T-helper 22 cell (primary cell): ENCODE measurements around the gene TARS1.

Experiments
- DNase-seq: peaks from one replicate; pipeline ENCODE4 v3.0.0-alpha.2; 2020; ENCODE audit warnings: low read depth

TARS1 gene

GRCh38 chr5:33439905-33440481, 772 bp upstream of the TARS1 start:
- DNase-seq, result no peak

GRCh38 chr5:33441241-33442177, 744 bp downstream of the TARS1 start:
- peak; percentile 3 for DNase-seq

GRCh38 chr5:33444542-33444941, 3.8 kb downstream of the TARS1 start:
- DNase-seq, result no peak

- DNase-seq, result no peak
Observed at GRCh38 chr5:33445798-33446197, 5.0 kb downstream of the TARS1 start.

GRCh38 chr5:33448118-33448517, 7.4 kb downstream of the TARS1 start:
- DNase-seq, result no peak

GRCh38 chr5:33457126-33457525, 16.4 kb downstream of the TARS1 start:
- DNase-seq, result no peak

GRCh38 chr5:33457817-33458216, 17.1 kb downstream of the TARS1 start:
- no peak for DNase-seq

- no peak for DNase-seq
Observed at GRCh38 chr5:33460210-33460609, 19.4 kb downstream of the TARS1 start.

GRCh38 chr5:33462456-33462855, 21.7 kb downstream of the TARS1 start:
- no peak for DNase-seq

GRCh38 chr5:33465120-33465519, 24.4 kb downstream of the TARS1 start:
- no peak for DNase-seq

- DNase-seq, result no peak
Observed at GRCh38 chr5:33468775-33469435, 28.1 kb downstream of the TARS1 start.

GRCh38 chr5:33470544-33470943, 29.8 kb downstream of the TARS1 start:
- no peak for DNase-seq

- DNase-seq, result no peak
Observed at GRCh38 chr5:33472805-33473409, 32.1 kb downstream of the TARS1 start.

- DNase-seq, result no peak
Observed at GRCh38 chr5:33474004-33474403, 33.2 kb downstream of the TARS1 start.

GRCh38 chr5:33474931-33475499, 34.2 kb downstream of the TARS1 start:
- DNase-seq, result no peak

GRCh38 chr5:33475706-33476105, 34.9 kb downstream of the TARS1 start:
- DNase-seq, result no peak

GRCh38 chr5:33476992-33477391, 36.2 kb downstream of the TARS1 start:
- no peak for DNase-seq

GRCh38 chr5:33477816-33478215, 37.1 kb downstream of the TARS1 start:
- no peak for DNase-seq

GRCh38 chr5:33479311-33479710, 38.5 kb downstream of the TARS1 start:
- no peak for DNase-seq

GRCh38 chr5:33480876-33481275, 40.1 kb downstream of the TARS1 start:
- no peak for DNase-seq

- no peak for DNase-seq
Observed at GRCh38 chr5:33482335-33482734, 41.6 kb downstream of the TARS1 start.

GRCh38 chr5:33487236-33487635, 46.5 kb downstream of the TARS1 start:
- DNase-seq, result no peak
